Activated T-cell treated with anti-CD3 and anti-CD28 coated beads, Interleukin-2, amount 50 U/mL, for 1 hour (primary cell): ENCODE measurements around the gene MCC.

Experiments
- DNase-seq: peaks from one replicate; pipeline ENCODE4 v3.0.0-alpha.2; 2020

Gene MCC

GRCh38 chr5:113218200-113218599 is 270.1 kb downstream of the MCC start:
- no peak for DNase-seq

- DNase-seq = no peak
These were observed 270.6 kb downstream of the MCC start for GRCh38 chr5:113217619-113218184.

- DNase-seq = no peak
These were observed 271.7 kb downstream of the MCC start for GRCh38 chr5:113216545-113216944.

GRCh38 chr5:113215401-113216060 is 272.7 kb downstream of the MCC start:
- no peak for DNase-seq

- no peak for DNase-seq
These were observed 273.5 kb downstream of the MCC start for GRCh38 chr5:113214606-113215323.

GRCh38 chr5:113213551-113214425 is 274.5 kb downstream of the MCC start:
- no peak for DNase-seq

- DNase-seq = no peak
These were observed 275.9 kb downstream of the MCC start for GRCh38 chr5:113212244-113212920.

GRCh38 chr5:113209498-113209897 is 278.8 kb downstream of the MCC start:
- no peak for DNase-seq

GRCh38 chr5:113205807-113206206 is 282.4 kb downstream of the MCC start:
- DNase-seq = no peak

GRCh38 chr5:113205323-113205722 is 282.9 kb downstream of the MCC start:
- no peak for DNase-seq

- DNase-seq = no peak
These were observed 283.6 kb downstream of the MCC start for GRCh38 chr5:113204525-113205161.

GRCh38 chr5:113203916-113204315 is 284.3 kb downstream of the MCC start:
- DNase-seq = no peak

GRCh38 chr5:113202746-113203716 is 285.2 kb downstream of the MCC start:
- DNase-seq = no peak

- no peak for DNase-seq
These were observed 286.0 kb downstream of the MCC start for GRCh38 chr5:113202287-113202686.

GRCh38 chr5:113201715-113202114 is 286.5 kb downstream of the MCC start:
- DNase-seq = no peak

GRCh38 chr5:113199122-113199905 is 288.9 kb downstream of the MCC start:
- DNase-seq = no peak

- DNase-seq = no peak
These were observed 290.6 kb downstream of the MCC start for GRCh38 chr5:113197456-113198200.

GRCh38 chr5:113195771-113196170 is 292.5 kb downstream of the MCC start:
- DNase-seq = no peak

- DNase-seq = no peak
These were observed 293.0 kb downstream of the MCC start for GRCh38 chr5:113195251-113195650.
